HUES48 (cell line): Measurements from ENCODE around the gene KCNRG.
"Not testable (repeated sequence)": the region's sequence is repeated elsewhere in the genome, so short reads cannot be mapped to it uniquely, and the experiment has no call there.

ENCODE experiments used
- H3K27ac ChIP-seq: one replicate; pipeline ENCODE4 v1.7.0; 2013; ENCODE audit warnings: low read depth, low read length, inconsistent platforms
- H3K27me3 ChIP-seq: 2 replicates; pipeline ENCODE4 v1.6.1; 2013; ENCODE audit warnings: mild to moderate bottlenecking, low read length; ENCODE audit not compliant: control insufficient read depth, insufficient read depth
- H3K36me3 ChIP-seq: 2 replicates; pipeline ENCODE4 v1.6.1; 2013; ENCODE audit warnings: low read length; ENCODE audit not compliant: control insufficient read depth, insufficient read depth
- H3K4me1 ChIP-seq: 2 replicates; pipeline ENCODE4 v1.6.1; 2013; ENCODE audit warnings: mild to moderate bottlenecking, low read length; ENCODE audit not compliant: control insufficient read depth, insufficient read depth
- H3K4me3 ChIP-seq: 2 replicates; pipeline ENCODE4 v1.5.1; 2013; ENCODE audit warnings: mild to moderate bottlenecking, low read depth, low read length
- H3K9ac ChIP-seq: 2 replicates; pipeline ENCODE4 v1.6.1; 2013; ENCODE audit warnings: mild to moderate bottlenecking, low read depth, low read length, moderate library complexity
- H3K9me3 ChIP-seq: 2 replicates; pipeline ENCODE4 v1.6.1; 2013; ENCODE audit warnings: low read length; ENCODE audit not compliant: control insufficient read depth, insufficient read depth

Gene KCNRG

DNA sequence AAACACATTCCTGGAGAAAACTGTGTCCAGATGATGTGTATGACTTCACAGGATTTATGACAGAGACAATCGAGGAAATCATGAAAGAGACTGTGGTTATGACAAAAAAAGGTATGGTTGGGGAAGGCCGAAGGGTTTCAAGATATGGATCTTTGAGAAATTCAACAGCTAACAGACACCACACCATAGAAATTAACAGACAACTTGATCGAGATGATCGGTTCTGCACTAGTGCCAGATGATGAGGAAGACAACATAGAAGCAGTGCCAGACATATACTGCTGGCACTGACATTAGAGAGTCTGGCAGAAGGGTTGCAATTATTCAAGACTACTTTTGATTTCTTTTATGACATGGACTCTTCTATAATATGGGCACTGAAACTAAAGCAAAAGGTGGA, 37.2 kb downstream of the KCNRG start:
- Histone ChIP-seq H3K27ac (no peak overlapping the region), H3K36me3 (peaks cover under 1% of the 10 kb centered on the region; the same call in 1 of the 2 replicates), H3K4me3 (no peak overlapping the region), H3K9ac (no peak overlapping the region), H3K4me1 (no peaks in the 10 kb centered on the region), H3K27me3 (no peaks in the 10 kb centered on the region), H3K9me3 (no peaks in the 10 kb centered on the region)

DNA sequence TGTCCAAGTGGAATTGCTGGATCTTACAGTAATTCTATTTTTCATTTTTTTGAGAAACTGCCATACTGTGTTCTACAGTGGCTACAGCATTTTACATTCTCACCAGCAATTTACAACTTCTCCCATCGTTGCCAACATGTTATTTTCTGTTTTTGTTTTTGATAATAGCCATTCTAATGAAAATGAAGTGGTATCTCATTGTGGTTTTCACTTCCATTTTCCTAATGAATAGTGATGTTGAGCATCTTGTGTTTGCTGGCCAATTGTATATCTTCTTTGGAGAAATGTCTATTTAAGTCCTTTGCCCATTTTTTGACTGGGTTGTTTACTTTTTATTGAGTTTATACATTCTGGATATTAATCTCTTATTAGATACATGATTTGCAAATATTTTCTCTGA, 38.6 kb downstream of the KCNRG start:
- Histone ChIP-seq H3K9ac (no peak overlapping the region), H3K27ac (no peak overlapping the region), H3K4me1 (no peaks in the 10 kb centered on the region), H3K4me3 (no peak overlapping the region), H3K9me3 (no peaks in the 10 kb centered on the region), H3K27me3 (no peaks in the 10 kb centered on the region), H3K36me3 (peaks cover 3% of the 10 kb centered on the region; the same call in 1 of the 2 replicates)

DNA sequence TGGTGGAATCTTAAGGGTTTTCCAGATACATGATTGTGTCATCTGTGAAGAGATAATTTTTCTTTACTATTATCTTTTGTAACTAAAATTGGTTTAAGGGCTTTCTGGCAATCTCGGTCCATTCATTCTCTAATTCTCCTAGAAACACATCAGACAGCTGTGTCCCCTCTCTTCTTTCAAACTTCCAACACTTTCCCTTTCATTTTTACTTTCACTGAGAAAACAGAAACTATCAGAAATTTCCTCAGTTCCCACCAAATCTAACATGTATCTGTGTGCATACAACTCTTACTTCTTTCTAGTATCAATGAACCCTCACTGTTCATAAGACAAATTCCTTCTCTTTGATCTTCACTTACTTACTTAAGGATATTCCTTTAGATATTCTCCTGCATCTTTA, 40.2 kb downstream of the KCNRG start:
- Histone ChIP-seq H3K27me3 (no peaks in the 10 kb centered on the region), H3K27ac (no peak overlapping the region), H3K4me3 (no peak overlapping the region), H3K9ac (no peak overlapping the region), H3K9me3 (no peaks in the 10 kb centered on the region), H3K36me3 (0 out of 2 replicates have a peak, but pooled peaks cover 3% of the 10 kb centered on the region), H3K4me1 (no peaks in the 10 kb centered on the region)

DNA sequence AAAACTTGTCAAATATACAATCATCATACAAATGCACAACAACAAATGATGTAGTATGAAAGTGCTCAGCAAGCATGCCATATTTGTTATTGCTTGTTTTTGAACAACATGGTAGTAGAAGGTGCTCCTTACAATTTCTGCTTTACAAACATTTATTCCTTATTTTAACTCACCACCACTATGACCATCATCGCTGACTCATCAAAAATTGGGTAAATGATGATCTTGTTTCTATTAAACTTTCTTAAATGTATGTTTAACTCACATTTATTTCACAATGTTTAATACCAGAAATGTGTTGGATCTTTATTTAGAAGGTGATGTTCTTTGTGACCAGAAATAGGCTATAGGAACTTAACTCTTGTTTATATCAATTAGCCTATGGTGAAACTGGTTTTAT, 45.5 kb downstream of the KCNRG start:
- H3K27ac ChIP-seq: no peak overlapping the region
- no peaks in the 10 kb centered on the region for H3K27me3 ChIP-seq
- H3K9me3 ChIP-seq: no peaks in the 10 kb centered on the region
- no peak overlapping the region for H3K4me3 ChIP-seq
- H3K36me3 ChIP-seq: peaks cover 5% of the 10 kb centered on the region; the same call in 1 of the 2 replicates
- no peaks in the 10 kb centered on the region for H3K4me1 ChIP-seq
- no peak overlapping the region for H3K9ac ChIP-seq

DNA sequence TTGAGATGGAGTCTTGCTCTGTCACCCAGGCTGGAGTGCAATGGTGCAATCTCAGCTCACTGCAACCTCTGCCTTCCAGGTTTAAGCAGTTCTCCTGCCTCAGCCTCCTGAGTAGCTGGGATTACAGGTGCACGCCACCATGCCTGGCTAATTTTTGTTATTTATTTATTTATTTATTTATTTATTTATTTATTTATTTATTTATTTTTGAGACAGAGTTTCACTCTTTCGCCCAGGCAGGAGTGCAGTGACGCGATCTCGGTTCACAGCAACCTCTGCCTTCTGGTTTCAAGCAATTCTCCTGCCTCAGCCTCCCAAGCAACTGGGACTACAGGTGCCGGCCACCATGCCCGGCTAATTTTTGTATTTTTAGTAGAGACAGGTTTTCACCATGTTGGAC, 47.1 kb downstream of the KCNRG start:
- not testable (repeated sequence) for H3K9ac ChIP-seq, H3K4me3 ChIP-seq, H3K27ac ChIP-seq, H3K4me1 ChIP-seq, H3K9me3 ChIP-seq, H3K27me3 ChIP-seq
- peaks cover 18% of the 10 kb centered on the region for H3K36me3 ChIP-seq

DNA sequence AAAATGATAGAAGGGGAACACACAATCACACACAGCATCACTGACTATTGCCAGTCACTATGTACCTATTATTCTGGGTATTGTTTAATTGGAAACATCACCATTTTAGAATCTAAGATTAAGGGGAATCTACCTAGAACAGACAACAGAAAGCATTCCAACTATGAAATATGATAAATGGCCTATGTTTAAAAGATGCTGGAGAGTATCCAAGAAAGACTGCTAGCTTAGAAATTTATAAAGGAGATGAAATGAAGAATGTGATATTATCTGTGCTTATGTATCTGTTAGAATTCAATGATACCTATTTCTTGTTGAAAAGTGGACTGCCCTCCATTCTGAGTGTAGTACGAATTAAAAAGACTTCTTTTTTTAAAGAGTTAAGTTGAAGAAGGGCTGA, 50.5 kb downstream of the KCNRG start:
- H3K27ac ChIP-seq: no peak overlapping the region
- H3K4me1 ChIP-seq: no peaks in the 10 kb centered on the region
- no peaks in the 10 kb centered on the region for H3K27me3 ChIP-seq
- no peak overlapping the region for H3K9ac ChIP-seq
- peaks cover 22% of the 10 kb centered on the region for H3K36me3 ChIP-seq
- H3K9me3 ChIP-seq: no peaks in the 10 kb centered on the region
- no peak overlapping the region for H3K4me3 ChIP-seq

DNA sequence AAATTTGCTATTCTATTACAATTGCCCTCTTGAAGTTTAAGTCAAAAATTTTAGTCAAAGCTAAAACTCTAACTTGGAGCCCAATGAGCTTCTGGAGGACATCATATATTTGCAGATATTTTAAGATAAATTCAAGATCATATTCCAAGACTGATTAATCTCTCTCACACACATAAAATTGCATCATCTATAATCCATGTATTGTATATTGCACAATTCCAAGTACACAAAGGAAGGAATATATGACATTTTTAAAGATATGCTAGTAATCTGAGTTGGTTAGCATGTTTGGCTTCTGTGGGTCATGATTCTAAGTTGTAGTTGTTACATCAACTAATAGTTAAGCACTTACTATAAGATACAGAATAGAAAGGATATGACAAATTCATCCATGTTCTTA, 53.3 kb downstream of the KCNRG start:
- Histone ChIP-seq H3K27me3 (no peaks in the 10 kb centered on the region), H3K9ac (no peak overlapping the region), H3K36me3 (peaks cover 26% of the 10 kb centered on the region), H3K4me1 (no peaks in the 10 kb centered on the region), H3K4me3 (no peak overlapping the region), H3K27ac (no peak overlapping the region), H3K9me3 (no peaks in the 10 kb centered on the region)

DNA sequence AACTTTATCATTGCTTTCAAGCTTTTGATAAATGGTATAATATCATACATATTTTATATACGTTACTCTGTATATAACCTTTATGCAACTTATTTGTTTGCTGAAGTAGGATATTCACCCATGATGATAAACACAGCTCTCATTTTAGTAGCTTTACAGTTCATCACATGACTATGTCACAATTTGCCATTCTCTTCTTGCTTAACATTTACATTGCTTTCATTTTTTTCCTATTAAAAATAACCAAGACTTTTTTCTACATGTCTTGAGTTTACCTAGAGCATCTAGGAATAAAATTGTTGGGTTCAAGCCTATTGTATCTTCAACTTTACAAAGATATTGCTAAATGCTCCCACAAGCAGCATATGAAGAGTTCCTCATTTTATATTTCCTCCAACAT, 54.0 kb downstream of the KCNRG start:
- H3K27ac ChIP-seq: no peak overlapping the region
- peaks cover 24% of the 10 kb centered on the region for H3K36me3 ChIP-seq
- no peaks in the 10 kb centered on the region for H3K27me3 ChIP-seq
- no peak overlapping the region for H3K4me3 ChIP-seq
- H3K9ac ChIP-seq: no peak overlapping the region
- H3K9me3 ChIP-seq: no peaks in the 10 kb centered on the region
- H3K4me1 ChIP-seq: no peaks in the 10 kb centered on the region

DNA sequence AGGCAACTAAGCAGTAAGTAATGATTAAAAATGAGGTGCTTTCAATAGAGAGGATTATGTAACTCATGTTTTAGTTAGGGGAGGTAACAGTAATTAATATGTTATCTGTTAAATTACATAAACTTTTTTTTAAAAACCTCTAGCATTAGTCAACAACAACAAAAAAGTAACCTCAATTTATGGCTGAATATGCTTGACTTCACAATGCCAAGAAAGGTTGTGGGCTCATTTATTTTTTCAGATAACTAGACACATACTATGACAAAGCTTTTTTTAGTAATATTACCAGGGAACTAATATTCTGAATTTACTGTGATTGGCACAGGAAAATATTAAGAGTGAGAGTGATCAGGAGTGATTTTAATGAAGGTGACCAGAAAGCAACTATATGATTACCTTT, 54.9 kb downstream of the KCNRG start:
- H3K4me1 ChIP-seq: no peaks in the 10 kb centered on the region
- no peak overlapping the region for H3K4me3 ChIP-seq
- H3K27ac ChIP-seq: no peak overlapping the region
- H3K36me3 ChIP-seq: peaks cover 24% of the 10 kb centered on the region
- no peaks in the 10 kb centered on the region for H3K27me3 ChIP-seq
- H3K9ac ChIP-seq: no peak overlapping the region
- H3K9me3 ChIP-seq: no peaks in the 10 kb centered on the region
